ENCODE data around the gene CNNM4. TPM values are rescaled to one million over a fixed set of nuclear protein-coding genes. Genes with fewer than 3 reads are reported as not detected.

The CNNM4 gene
- polyA plus RNA-seq, 2 of the 4 experiments (the other 2 are of a cell fraction): 8.8 to 11.2 TPM

DNA sequence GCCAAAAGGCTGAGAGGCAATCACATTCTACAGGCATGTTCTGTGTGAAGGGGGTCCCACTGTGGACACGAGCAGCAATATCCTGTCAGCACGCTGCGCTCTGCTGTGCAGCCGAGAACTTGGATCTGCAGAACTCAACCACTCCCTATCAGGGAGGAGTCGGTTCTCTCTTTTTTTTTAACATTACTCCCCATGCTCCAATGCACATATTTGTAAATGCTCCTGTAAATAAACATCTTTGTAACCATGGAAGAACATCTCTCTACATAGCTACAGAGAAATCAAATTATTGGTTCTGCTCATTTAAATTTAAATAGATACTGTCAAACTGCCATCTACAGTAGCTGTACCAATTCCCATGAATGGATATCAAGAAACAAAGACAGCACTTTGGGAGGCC, 86.1 kb downstream of the CNNM4 start:
- no peaks in the 10 kb centered on the region for H3K4me1 ChIP-seq
- no peak for ATAC-seq

DNA sequence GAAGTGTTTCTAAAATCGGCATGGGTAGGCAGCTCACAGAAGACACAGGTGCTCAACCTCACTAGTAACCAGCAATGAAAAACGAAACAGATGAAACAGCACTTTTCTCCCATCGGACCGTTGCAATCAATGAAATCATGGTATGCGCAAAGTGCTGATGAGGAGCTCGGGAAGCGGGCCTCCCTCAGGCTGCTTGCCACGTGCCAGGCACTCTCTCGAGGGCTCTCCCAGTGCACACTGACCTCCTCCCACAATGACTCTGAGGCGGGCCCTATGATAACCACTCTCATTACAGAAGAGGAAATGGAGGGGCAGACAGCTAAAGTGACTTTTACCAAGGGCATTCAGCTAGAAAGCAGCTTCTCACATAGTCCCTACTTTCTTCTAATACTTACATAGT, 86.9 kb downstream of the CNNM4 start:
- no peak for DNase-seq (ENCODE audit: low read depth in 1 of 2, low spot score in 1 of 2)
- no peak overlapping the region for H3K27ac ChIP-seq
- 0 out of 6 replicates have a peak, but pooled peaks of 1 of the 2 experiments have one; percentile 25 for ATAC-seq
- H3K9me3 ChIP-seq: no peaks in the 10 kb centered on the region
- CTCF ChIA-PET: interaction anchor here (0.6 to 3.7 kb wide), 4 partner anchors 8 to 103 kb away, joined by 3 to 25 read pairs (median 4); partner anchors contain the start of gene ANKRD39
- H3K4me1 ChIP-seq: no peaks in the 10 kb centered on the region
- no peak overlapping the region for H3K4me2 ChIP-seq
- WGBS (ENCODE audit: missing lambda C conversion rate): 89% methylated on average over 10 of the region's 10 CpGs
- no peak overlapping the region for H3K4me3 ChIP-seq
- TF ChIP-seq, protein P1, sequence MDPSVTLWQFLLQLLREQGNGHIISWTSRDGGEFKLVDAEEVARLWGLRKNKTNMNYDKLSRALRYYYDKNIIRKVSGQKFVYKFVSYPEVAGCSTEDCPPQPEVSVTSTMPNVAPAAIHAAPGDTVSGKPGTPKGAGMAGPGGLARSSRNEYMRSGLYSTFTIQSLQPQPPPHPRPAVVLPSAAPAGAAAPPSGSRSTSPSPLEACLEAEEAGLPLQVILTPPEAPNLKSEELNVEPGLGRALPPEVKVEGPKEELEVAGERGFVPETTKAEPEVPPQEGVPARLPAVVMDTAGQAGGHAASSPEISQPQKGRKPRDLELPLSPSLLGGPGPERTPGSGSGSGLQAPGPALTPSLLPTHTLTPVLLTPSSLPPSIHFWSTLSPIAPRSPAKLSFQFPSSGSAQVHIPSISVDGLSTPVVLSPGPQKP (IDR thresholded peaks at IDR 0.05; ENCODE audit: low read depth, low read length): no peak
- TF ChIP-seq ESRRA (IDR thresholded peaks at IDR 0.05; ENCODE audit: borderline replicate concordance, low read length) (no peak), CEBPB (IDR thresholded peaks at IDR 0.05) (no peak), SMC3 (IDR thresholded peaks at IDR 0.05) (no peak), HOXA7 (CRISPR knock-in tag; IDR thresholded peaks at IDR 0.05) (no peak), FOSL2 (IDR thresholded peaks at IDR 0.05) (no peak), FOSL2 (CRISPR knock-in tag; IDR thresholded peaks at IDR 0.05) (no peak), POLR2A (IDR thresholded peaks at IDR 0.05; ENCODE audit: low read length) (no peak), RAD21 (conservative IDR thresholded peaks at IDR 0.05 in 1 of 2, IDR thresholded peaks at IDR 0.05 in 1 of 2) (no peak), FOXS1 (CRISPR knock-in tag; IDR thresholded peaks at IDR 0.05) (no peak), EHMT2 (IDR thresholded peaks at IDR 0.05; ENCODE audit: low read depth) (no peak), TFCP2L1 (CRISPR knock-in tag; IDR thresholded peaks at IDR 0.05) (no peak), JUNB (IDR thresholded peaks at IDR 0.05) (no peak), HDAC2 (IDR thresholded peaks at IDR 0.05) (no peak)
- TF ChIP-seq, protein P2, sequence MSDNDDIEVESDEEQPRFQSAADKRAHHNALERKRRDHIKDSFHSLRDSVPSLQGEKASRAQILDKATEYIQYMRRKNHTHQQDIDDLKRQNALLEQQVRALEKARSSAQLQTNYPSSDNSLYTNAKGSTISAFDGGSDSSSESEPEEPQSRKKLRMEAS (IDR thresholded peaks at IDR 0.05): no peak
- TF ChIP-seq, protein P3, sequence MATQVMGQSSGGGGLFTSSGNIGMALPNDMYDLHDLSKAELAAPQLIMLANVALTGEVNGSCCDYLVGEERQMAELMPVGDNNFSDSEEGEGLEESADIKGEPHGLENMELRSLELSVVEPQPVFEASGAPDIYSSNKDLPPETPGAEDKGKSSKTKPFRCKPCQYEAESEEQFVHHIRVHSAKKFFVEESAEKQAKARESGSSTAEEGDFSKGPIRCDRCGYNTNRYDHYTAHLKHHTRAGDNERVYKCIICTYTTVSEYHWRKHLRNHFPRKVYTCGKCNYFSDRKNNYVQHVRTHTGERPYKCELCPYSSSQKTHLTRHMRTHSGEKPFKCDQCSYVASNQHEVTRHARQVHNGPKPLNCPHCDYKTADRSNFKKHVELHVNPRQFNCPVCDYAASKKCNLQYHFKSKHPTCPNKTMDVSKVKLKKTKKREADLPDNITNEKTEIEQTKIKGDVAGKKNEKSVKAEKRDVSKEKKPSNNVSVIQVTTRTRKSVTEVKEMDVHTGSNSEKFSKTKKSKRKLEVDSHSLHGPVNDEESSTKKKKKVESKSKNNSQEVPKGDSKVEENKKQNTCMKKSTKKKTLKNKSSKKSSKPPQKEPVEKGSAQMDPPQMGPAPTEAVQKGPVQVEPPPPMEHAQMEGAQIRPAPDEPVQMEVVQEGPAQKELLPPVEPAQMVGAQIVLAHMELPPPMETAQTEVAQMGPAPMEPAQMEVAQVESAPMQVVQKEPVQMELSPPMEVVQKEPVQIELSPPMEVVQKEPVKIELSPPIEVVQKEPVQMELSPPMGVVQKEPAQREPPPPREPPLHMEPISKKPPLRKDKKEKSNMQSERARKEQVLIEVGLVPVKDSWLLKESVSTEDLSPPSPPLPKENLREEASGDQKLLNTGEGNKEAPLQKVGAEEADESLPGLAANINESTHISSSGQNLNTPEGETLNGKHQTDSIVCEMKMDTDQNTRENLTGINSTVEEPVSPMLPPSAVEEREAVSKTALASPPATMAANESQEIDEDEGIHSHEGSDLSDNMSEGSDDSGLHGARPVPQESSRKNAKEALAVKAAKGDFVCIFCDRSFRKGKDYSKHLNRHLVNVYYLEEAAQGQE (IDR thresholded peaks at IDR 0.05): no peak
- TF ChIP-seq, protein P4, sequence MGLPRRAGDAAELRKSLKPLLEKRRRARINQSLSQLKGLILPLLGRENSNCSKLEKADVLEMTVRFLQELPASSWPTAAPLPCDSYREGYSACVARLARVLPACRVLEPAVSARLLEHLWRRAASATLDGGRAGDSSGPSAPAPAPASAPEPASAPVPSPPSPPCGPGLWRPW (IDR thresholded peaks at IDR 0.05): no peak
- TF ChIP-seq, protein P5, sequence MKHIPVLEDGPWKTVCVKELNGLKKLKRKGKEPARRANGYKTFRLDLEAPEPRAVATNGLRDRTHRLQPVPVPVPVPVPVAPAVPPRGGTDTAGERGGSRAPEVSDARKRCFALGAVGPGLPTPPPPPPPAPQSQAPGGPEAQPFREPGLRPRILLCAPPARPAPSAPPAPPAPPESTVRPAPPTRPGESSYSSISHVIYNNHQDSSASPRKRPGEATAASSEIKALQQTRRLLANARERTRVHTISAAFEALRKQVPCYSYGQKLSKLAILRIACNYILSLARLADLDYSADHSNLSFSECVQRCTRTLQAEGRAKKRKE (CRISPR knock-in tag; IDR thresholded peaks at IDR 0.05; ENCODE audit: low read depth): no peak
- TF ChIP-seq, protein P6, sequence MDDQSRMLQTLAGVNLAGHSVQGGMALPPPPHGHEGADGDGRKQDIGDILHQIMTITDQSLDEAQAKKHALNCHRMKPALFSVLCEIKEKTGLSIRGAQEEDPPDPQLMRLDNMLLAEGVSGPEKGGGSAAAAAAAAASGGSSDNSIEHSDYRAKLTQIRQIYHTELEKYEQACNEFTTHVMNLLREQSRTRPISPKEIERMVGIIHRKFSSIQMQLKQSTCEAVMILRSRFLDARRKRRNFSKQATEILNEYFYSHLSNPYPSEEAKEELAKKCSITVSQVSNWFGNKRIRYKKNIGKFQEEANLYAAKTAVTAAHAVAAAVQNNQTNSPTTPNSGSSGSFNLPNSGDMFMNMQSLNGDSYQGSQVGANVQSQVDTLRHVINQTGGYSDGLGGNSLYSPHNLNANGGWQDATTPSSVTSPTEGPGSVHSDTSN (IDR thresholded peaks at IDR 0.05): no peak
- POLR2A ChIA-PET: interaction anchor here (0.8 kb wide), 1 partner anchor 10 kb away, joined by 3 read pairs; the partner anchor contains the start of gene ANKRD39
- no peak for FAIRE-seq

More for the DNA sequence above, 86.1 kb downstream of the CNNM4 start:
- no peak for DNase-seq (ENCODE audit: low read depth in 1 of 2, low spot score in 1 of 2)
- POLR2A ChIA-PET: no interaction called here
- no peak for FAIRE-seq
- no peaks in the 10 kb centered on the region for H3K9me3 ChIP-seq
- H3K4me3 ChIP-seq: no peak overlapping the region
- no peak for TF ChIP-seq BHLHE40 (IDR thresholded peaks at IDR 0.05; ENCODE audit: low read depth, low read length)
- TF ChIP-seq CEBPB (IDR thresholded peaks at IDR 0.05): no peak
- no peak for TF ChIP-seq RCOR1 (IDR thresholded peaks at IDR 0.05; ENCODE audit: low read depth, low read length)
- no peak for TF ChIP-seq HOXA7 (CRISPR knock-in tag; IDR thresholded peaks at IDR 0.05)
- no peak for TF ChIP-seq PHF8 (IDR thresholded peaks at IDR 0.05; ENCODE audit: borderline replicate concordance, low read depth)
- TF ChIP-seq SREBF2 (IDR thresholded peaks at IDR 0.05): no peak
- TF ChIP-seq CHD4 (IDR thresholded peaks at IDR 0.05; ENCODE audit: borderline replicate concordance): no peak
- TF ChIP-seq EHF (CRISPR knock-in tag; IDR thresholded peaks at IDR 0.05): no peak
- TF ChIP-seq JUN (IDR thresholded peaks at IDR 0.05): no peak
- TF ChIP-seq, protein P6 (IDR thresholded peaks at IDR 0.05): no peak
- TF ChIP-seq HDAC2 (IDR thresholded peaks at IDR 0.05): no peak
- no peak for TF ChIP-seq MYC (IDR thresholded peaks at IDR 0.05; ENCODE audit: borderline replicate concordance, low read length)
- no peak for TF ChIP-seq CHD2 (IDR thresholded peaks at IDR 0.05; ENCODE audit: low read length, partially characterized antibody)
- H3K4me2 ChIP-seq: no peak overlapping the region
- 92% methylated on average over 5 of the region's 5 CpGs for WGBS (ENCODE audit: missing lambda C conversion rate)
- CTCF ChIA-PET: interaction anchor here (3.7 kb wide), 1 partner anchor 11 kb away, joined by 25 read pairs; the partner anchor contains the start of gene ANKRD39
- no peak overlapping the region for H3K27ac ChIP-seq

Measured in A549 (cell line).